Hippocampal formation (tissue), 2 donors: ENCODE data around the gene LRRC37A.
"Not testable (repeated sequence)": the region's sequence is repeated elsewhere in the genome, so short reads cannot be mapped to it uniquely, and the experiment has no call there.

Experiments used
- DNase-seq, 2 donors: peaks; one replicate each; lab custom pipeline; 2025; lab: John Stamatoyannopoulos, UW

The LRRC37A gene

DNA sequence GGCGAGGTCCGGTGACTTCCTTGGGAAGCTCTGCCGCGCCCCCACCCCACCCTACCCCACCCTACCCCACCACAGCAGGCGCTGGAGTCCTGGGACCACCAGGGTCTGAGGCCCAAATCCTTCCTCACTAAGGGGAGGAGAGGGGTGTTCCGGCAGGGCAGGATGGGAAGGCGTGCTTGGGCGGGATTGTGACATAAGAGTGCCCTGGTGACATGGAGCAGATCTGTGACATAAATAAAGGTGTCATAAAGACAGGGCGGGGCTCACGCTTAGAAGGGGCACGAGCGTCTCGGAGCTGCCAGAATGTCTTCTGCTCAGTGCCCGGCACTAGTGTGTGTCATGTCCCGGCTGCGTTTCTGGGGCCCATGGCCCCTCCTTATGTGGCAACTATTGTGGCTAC, at the start of gene LRRC37A:
Gene LRRC37A (plus strand): TSS at position 301 of the 400 bp plus-strand sequence. CDS start 3 bp downstream, at position 304.
- DNase-seq = not testable (repeated sequence)

GRCh38 chr17:46249153-46249552, 45.8 kb upstream of the LRRC37A start:
- not testable (repeated sequence) for DNase-seq

GRCh38 chr17:46252804-46253203, 42.1 kb upstream of the LRRC37A start:
- not testable (repeated sequence) for DNase-seq

DNA sequence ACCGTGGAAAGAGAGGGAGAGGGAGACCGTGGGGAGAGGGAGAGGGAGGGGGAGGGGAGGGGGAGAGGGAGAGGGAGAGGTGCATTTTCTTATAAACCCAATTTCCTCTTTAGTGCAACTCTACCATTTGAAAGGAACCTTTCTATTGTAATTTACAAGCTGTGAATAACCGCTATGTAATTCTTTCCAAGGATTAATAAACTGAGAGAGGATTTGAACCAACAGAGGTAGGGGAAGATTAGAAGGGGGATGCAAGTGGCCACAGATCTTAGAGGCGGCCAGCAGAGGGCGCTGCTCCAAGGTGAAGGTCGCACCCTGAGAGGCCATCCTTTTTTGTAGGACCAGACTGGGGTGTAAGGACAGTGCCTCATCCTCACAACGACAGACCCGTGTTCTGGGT, 41.2 kb upstream of the LRRC37A start:
- DNase-seq = not testable (repeated sequence)

DNA sequence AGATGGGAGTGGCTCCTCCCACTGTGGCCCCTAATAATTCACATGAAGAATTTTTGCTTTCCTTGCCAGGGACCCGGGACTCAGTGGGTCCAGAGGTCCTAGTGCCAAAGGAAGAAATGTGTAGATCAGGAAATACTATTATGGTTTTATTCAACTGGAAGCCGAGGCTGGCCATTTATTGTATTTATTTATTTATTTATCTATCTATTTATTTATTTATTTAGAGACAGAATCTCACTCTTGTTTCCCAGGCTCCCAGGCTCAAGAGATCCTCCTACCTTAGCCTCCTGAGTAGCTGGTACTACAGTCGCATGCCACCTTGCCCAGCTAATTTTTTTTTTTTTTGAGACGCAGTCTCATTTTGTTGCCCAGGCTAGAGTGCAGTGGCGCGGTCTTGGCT, 40.7 kb upstream of the LRRC37A start:
- DNase-seq = not testable (repeated sequence)

DNA sequence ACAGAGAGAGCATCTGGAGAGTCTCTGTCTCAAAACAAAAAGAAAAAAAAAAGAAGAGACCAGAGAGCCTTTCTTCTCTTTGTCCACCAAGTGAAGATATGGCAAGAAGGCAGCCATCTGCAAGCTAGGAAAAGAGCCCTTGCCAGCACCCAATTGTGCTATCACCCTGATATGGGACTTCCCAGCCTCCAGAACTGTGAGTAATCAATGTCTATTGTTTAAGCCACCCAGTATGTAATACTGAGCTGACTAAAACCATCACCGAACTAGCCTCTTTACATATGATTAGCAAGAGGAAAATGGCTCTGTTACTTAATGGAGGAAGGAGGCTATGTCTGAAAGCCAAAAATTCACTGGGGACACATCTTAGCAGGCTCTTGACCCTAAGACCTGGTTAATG, 38.6 kb upstream of the LRRC37A start:
- DNase-seq = not testable (repeated sequence)

GRCh38 chr17:46259845-46260661, 34.9 kb upstream of the LRRC37A start:
- DNase-seq = not testable (repeated sequence)

DNA sequence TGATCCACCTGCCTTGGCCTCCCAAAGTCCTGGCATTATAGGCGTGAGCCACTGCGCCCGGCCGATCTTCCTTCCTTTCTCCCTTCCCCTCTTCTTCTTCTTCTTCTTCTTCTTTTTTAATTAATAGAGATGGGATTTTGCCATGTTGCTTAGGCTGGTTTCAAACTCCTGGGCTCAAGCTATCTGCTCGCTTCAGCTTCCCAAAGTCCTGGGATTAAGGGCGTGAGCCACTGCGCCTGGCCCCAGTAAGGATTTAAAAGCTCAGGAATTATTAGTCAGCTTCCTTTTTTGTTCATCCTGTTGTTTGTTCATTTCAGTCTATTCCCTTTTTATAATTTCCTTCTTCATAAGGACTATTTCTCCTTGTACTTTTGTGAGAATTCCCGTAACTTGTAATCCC, 32.7 kb upstream of the LRRC37A start:
- no peak for DNase-seq

GRCh38 chr17:46264456-46265198, 30.3 kb upstream of the LRRC37A start:
- DNase-seq = no peak

DNA sequence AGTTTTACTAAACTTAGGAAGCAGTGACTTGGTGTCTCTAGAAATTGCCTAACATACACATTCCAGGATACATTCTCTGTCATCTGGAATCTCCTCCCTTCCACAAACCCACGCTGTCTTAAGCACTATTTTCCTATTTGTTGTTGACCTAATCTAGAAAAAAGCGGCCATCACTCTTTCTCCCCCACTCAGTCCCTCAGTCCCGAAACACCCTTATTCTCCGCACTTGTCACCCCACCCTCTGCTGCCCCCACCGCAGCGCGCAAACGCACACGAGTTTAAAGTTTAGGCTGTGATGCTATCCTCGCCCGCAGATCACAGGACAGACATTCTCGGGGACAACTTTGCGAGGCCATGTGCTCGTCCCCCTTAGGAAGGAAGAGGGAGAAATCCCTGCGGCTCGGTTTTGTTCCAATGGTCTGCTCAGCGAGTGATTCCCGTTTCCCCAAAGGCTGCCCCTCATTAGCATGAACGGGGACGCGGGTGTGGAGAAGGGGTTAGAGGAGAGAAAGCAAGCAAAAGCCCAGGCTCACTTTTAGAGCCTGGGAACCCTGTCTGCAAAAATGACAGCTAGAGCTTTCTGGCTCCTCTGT, 28.8 kb upstream of the LRRC37A start:
- not testable (repeated sequence) for DNase-seq

GRCh38 chr17:46266656-46267544, 28.0 kb upstream of the LRRC37A start:
- DNase-seq = peak; percentile 67 to 81

DNA sequence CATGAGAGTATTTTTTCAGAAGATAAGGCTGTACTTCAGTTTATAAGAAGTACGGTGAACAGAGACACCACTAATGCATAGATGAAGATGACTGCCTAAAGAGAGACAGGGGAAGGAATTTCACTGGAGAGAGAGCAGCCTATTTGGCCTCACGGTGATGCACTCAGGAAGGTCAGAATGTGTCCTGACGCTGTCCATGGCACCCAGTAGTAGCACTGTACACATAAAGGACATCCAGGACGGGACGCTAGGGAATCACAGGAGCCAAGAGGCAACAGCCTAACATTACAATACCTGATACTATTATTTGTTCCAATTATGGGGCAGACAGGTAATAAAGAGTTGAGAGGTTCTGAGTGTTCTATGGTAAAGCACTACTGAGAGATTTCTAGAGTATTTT, 24.9 kb upstream of the LRRC37A start:
- no peak for DNase-seq

DNA sequence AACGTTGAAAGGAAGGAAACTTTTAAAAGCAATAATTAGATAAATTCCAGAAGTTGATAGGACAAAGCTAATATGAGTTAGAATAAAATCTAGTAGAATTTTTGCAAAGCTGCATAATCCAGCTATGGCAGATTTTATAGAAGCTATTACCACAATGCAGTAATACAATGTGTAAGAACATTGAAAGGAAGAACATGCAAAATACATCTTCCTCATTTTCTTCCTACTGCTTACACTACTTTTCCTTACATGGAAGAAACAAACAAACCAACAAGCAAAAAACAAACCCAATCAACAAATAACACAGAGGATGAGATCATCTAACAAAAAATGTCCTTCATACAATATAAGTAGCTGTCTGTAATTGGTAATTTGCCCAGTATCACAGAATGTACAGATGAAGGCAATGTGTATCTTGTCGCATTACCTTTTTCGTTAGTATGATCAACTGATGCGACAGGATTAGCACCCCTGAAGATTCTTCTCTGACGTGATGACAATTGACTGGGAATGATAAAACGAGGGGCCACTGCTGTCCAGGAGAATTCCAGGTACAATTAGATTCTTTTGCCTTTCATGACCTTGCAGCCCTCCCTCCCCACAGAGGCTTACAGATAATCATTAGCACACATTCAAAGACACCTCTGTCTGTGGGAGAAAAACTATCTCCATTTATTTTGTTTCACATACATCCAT, 21.2 kb upstream of the LRRC37A start:
- DNase-seq = no peak

DNA sequence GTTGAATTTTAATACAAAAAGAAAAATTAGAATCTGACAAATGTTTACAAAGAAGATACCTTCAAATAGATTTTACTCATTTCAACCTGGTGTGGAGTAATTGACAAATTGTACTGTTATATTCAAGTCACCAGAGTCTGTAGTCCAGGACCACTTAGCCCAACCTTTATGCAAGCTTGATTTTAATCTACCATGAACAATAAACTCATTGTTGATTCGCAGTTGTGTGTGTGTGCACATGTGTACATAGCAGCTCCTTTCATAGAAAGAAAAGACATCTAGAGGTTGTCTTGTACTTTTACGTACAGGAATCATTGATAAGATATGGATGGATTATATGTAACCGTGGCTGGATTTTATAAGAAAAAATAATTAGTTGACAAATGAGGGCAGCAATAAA, 20.7 kb upstream of the LRRC37A start:
- DNase-seq = no peak

- not testable (repeated sequence) for DNase-seq
Observed at GRCh38 chr17:46276728-46277479, 18.0 kb upstream of the LRRC37A start.

DNA sequence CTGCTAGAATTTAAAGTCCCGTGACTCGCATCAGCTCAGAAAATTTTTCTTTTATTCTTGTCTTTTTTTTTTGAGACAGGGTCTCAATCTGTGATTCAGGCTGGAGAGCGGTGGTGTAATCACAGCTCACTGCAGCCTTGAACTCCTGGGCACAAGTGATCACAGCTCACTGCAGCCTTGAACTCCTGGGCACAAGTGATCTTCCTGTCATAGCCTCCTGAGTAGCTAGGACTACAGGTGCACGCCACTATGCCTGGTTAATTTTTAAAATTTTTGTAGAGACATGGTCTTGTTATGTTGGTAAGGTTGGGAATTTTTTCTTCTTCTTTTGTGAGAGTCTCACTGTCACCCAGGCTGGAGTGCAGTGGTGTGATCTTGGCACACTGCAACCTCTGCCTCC, 13.6 kb upstream of the LRRC37A start:
- DNase-seq = not testable (repeated sequence)

- DNase-seq = not testable (repeated sequence)
Observed at GRCh38 chr17:46282635-46283034, 12.3 kb upstream of the LRRC37A start.

DNA sequence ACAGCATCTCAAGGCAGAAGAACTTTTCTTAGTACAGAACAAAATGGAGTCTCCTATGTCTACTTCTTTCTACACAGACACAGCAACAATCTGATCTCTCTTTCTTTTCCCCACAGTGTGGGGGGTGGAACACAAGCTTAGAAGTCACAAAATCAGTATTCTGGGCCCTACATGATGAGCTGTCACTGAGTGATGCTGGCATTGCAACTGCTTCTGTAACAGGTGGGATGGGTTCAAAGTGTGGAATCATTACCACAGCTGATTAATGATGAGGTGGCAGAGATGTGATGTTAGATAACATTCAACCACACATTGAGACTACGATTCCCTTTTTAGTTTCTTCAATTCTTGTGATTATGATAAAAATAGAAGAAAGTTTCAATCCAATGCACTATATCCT, 10.5 kb upstream of the LRRC37A start:
- DNase-seq = not testable (repeated sequence)

DNA sequence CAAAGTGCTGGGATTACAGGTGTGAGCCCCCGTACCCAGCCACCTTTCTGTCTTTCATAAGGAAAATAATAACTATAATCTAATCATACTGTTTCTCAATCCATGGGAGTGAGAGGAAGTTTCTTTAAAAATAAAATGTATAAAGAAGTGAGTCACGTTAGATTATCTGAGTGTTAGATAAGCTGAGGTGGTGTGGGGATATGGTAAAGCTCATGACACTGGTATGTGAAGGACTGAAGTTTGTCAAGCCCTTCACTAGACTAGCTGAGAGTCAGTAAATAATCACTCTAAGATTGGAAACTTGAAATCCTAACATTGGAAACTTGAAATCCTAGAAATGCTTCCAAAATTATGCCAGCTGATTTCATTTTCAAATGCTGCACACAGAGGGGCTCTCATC, 9.4 kb upstream of the LRRC37A start:
- not testable (repeated sequence) for DNase-seq

DNA sequence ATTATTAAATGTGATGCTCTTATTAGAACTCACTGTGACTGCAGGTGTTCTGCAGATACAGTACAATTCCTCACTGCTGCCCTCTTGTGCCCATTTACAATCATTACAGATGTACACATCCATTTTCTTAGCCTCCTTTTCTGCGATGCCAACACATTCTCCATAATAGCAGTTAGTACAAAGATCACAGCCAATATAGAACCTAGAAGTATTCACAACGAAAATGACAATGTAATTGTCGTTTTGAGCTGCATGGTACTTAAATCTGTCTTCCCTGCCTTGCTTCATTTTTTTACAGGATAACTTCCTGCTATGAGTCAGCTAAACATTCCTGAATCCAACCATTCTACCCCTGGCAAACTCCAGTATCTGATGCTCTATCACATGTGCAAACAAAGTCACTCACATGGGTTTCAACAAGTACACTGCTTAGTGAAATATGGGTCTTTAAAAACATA, 8.1 kb upstream of the LRRC37A start:
- peak; percentile 11 to 87 for DNase-seq
